Smooth muscle cell (in vitro differentiated cells): ENCODE measurements around the gene GOLGA1. TPM values are rescaled to one million over a fixed set of nuclear protein-coding genes. Genes with fewer than 3 reads are reported as not detected.

Source experiments
- DNase-seq: peaks from one replicate; lab custom pipeline; 2025; ENCODE audit not compliant: unreplicated experiment; lab: John Stamatoyannopoulos, UW
- H2AFZ ChIP-seq: fragments of 200-600 bp; sonication (generic); 2 replicates; pipeline ENCODE4 v1.6.0; 2016; ENCODE audit warnings: antibody characterized with exemption, low read depth, mild to moderate bottlenecking
- H3F3A ChIP-seq: fragments of 200-600 bp; sonication (generic); 2 replicates; pipeline ENCODE4 v1.6.0; 2017; ENCODE audit warnings: antibody characterized with exemption, low read depth
- H3K27ac ChIP-seq: fragments of 200-600 bp; sonication (generic); 2 replicates; pipeline ENCODE4 v1.5.1; 2016; ENCODE audit warnings: low read depth, mild to moderate bottlenecking
- H3K27me3 ChIP-seq: fragments of 200-600 bp; sonication (generic); 2 replicates; pipeline ENCODE4 v1.6.1; 2016; ENCODE audit warnings: low read depth, mild to moderate bottlenecking
- H3K36me3 ChIP-seq: fragments of 200-600 bp; sonication (generic); 2 replicates; pipeline ENCODE4 v1.5.1; 2016; ENCODE audit warnings: low read depth
- H3K4me1 ChIP-seq: fragments of 200-600 bp; sonication (generic); 2 replicates; pipeline ENCODE4 v1.5.1; 2016; ENCODE audit warnings: low read depth
- H3K4me2 ChIP-seq: fragments of 200-600 bp; sonication (generic); 2 replicates; pipeline ENCODE4 v1.6.0; 2016; ENCODE audit warnings: mild to moderate bottlenecking
- H3K4me3 ChIP-seq: fragments of 200-600 bp; sonication (generic); 2 replicates; pipeline ENCODE4 v1.5.1; 2016; ENCODE audit warnings: mild to moderate bottlenecking
- H3K79me2 ChIP-seq: fragments of 200-600 bp; sonication (generic); 2 replicates; pipeline ENCODE4 v1.6.0; 2016; ENCODE audit warnings: low read depth, mild to moderate bottlenecking
- H3K9ac ChIP-seq: fragments of 200-600 bp; sonication (generic); 2 replicates; pipeline ENCODE4 v1.6.0; 2016; ENCODE audit warnings: low read depth
- H3K9me3 ChIP-seq: fragments of 200-600 bp; sonication (generic); replicated peaks from 2 replicates; pipeline ENCODE4 v1.5.1; 2016; ENCODE audit warnings: low read depth
- H4K20me1 ChIP-seq: fragments of 200-600 bp; sonication (generic); 2 replicates; pipeline ENCODE4 v1.6.0; 2016; ENCODE audit warnings: low read depth
- CTCF ChIP-seq: fragments of 200-600 bp; sonication (generic); IDR thresholded peaks from 2 replicates; pipeline ENCODE4 v1.5.1; 2017; ENCODE audit warnings: borderline replicate concordance, mild to moderate bottlenecking, antibody characterized with exemption; ENCODE audit not compliant: insufficient read depth, poor library complexity, severe bottlenecking
- WGBS: methylation state at CpG from one replicate; pipeline ENCODE4 v1.1.7; 2016; ENCODE audit warnings: low lambda C conversion rate; 5-methylcytosine and 5-hydroxymethylcytosine counted together
- polyA plus RNA-seq: library from polyadenylated mRNA; unstranded; fragments of >200 nt; fragmentation: Nextera tagmentation; extraction: Ambion mirVana; gene quantifications from 2 replicates; pipeline ENCODE4 v1.2.1, GENCODE V29; 2016
- total RNA-seq: library from RNA; depleted of rRNA; stranded (reverse); fragments of >200 nt; gene quantifications from 2 replicates; pipeline ENCODE4 v1.2.3, GENCODE V29; 2014

The GOLGA1 gene
- total and polyA plus RNA-seq, 2 experiments from 2014 or later, result 6.8 to 11.0 TPM

GRCh38 chr9:124878518-124878917 is 62.4 kb downstream of the GOLGA1 start:
- Histone ChIP-seq H3F3A (peaks cover 6% of the 10 kb centered on the region), H4K20me1 (peaks cover 45% of the 10 kb centered on the region), H3K27me3 (no peaks in the 10 kb centered on the region), H3K4me2 (no peak overlapping the region), H3K27ac (no peak overlapping the region), H2AFZ (no peak overlapping the region), H3K4me3 (no peak overlapping the region), H3K79me2 (peaks cover 23% of the 10 kb centered on the region), H3K4me1 (no peaks in the 10 kb centered on the region), H3K36me3 (peaks cover 4% of the 10 kb centered on the region), H3K9me3 (no peaks in the 10 kb centered on the region), H3K9ac (no peak overlapping the region)
- 92% methylated on average over 6 of the region's 6 CpGs for WGBS
- no peak for TF ChIP-seq CTCF
- no peak for DNase-seq

GRCh38 chr9:124878021-124878420 is 62.9 kb downstream of the GOLGA1 start:
- DNase-seq, result no peak
- Histone ChIP-seq H3K9ac (no peak overlapping the region), H3K79me2 (peaks cover 28% of the 10 kb centered on the region), H3K4me1 (no peaks in the 10 kb centered on the region), H2AFZ (no peak overlapping the region), H3K27me3 (no peaks in the 10 kb centered on the region), H3K4me3 (no peak overlapping the region), H3K36me3 (peaks cover 4% of the 10 kb centered on the region), H3K27ac (no peak overlapping the region), H3K9me3 (no peaks in the 10 kb centered on the region), H3F3A (peaks cover 6% of the 10 kb centered on the region), H4K20me1 (peaks cover 49% of the 10 kb centered on the region), H3K4me2 (no peak overlapping the region)
- no peak for TF ChIP-seq CTCF
- WGBS, result 100% methylated on average over 1 of the region's 1 CpG

GRCh38 chr9:124877021-124877782 is 63.7 kb downstream of the GOLGA1 start:
- H3K36me3 ChIP-seq, result peaks cover 4% of the 10 kb centered on the region
- WGBS, result 97% methylated on average over 14 of the region's 14 CpGs

More at GRCh38 chr9:124877021-124877782, 63.7 kb downstream of the GOLGA1 start:
- Histone ChIP-seq H3K79me2 (peaks cover 36% of the 10 kb centered on the region), H3F3A (peaks cover 6% of the 10 kb centered on the region), H3K9me3 (no peaks in the 10 kb centered on the region), H3K27me3 (no peaks in the 10 kb centered on the region), H3K4me2 (no peak overlapping the region), H3K9ac (no peak overlapping the region), H3K4me3 (no peak overlapping the region), H4K20me1 (peaks cover 57% of the 10 kb centered on the region), H3K4me1 (no peaks in the 10 kb centered on the region), H2AFZ (no peak overlapping the region), H3K27ac (no peak overlapping the region)
- no peak for TF ChIP-seq CTCF
- DNase-seq, result no peak
